GM12878 (cell line): ENCODE results near the gene CXCL17. TPM values are rescaled to one million over a fixed set of nuclear protein-coding genes. Genes with fewer than 3 reads are reported as not detected.

Experiments used
- ATAC-seq: fragments of 200-7000 bp; cut with Tn5 transposase; 3 replicates; pipeline ENCODE4 v1.9.1; 2020; ENCODE audit warnings: mild to moderate bottlenecking, moderate library complexity
- BruUV-seq: library from RNA; stranded (reverse); fragments of 400-500 nt; replicated peaks from 2 replicates; lab custom pipeline; 2021; lab: Mats Ljungman, UMichigan
- CTCF ChIA-PET: fragments of 300-600 bp; sonication (Branson Sonifier 250); formaldehyde crosslinking; extraction: SDS; loops from one replicate; lab custom pipeline; 2021; ENCODE audit warnings: inconsistent platforms; lab: Yijun Ruan, JAX
- POLR2A ChIA-PET: fragments of 350-600 bp; formaldehyde crosslinking; extraction: SDS; loops from one replicate; lab custom pipeline; 2021; ENCODE audit warnings: inconsistent platforms; lab: Charles Lee
- RAD21 ChIA-PET: fragments of 300-600 bp; sonication (Branson Sonifier 250); formaldehyde crosslinking; loops from one replicate; lab custom pipeline; 2023; ENCODE audit warnings: antibody characterized with exemption; ENCODE audit not compliant: unreplicated experiment; lab: Charles Lee
- SMC1A ChIA-PET: fragments of 300-600 bp; sonication (Branson Sonifier 250); formaldehyde crosslinking; loops from one replicate; lab custom pipeline; 2023; ENCODE audit not compliant: unreplicated experiment, uncharacterized antibody; lab: Charles Lee
- DNase-seq: peaks from one replicate; pipeline ENCODE4 v3.0.0-alpha.2; 2011; ENCODE audit warnings: low read depth, low spot score
- FAIRE-seq: peaks from 3 replicates; lab custom pipeline; 2011; peaks lifted over from hg19 to GRCh38; lab: Jason Lieb, UNC
- H2AFZ ChIP-seq: 2 replicates; pipeline ENCODE4 v1.6.0; 2011; ENCODE audit warnings: low read depth, low read length, control low read depth; ENCODE audit not compliant: control insufficient read depth
- H3K27ac ChIP-seq: 2 replicates; pipeline ENCODE4 v1.5.1; 2011; ENCODE audit warnings: control low read depth; ENCODE audit not compliant: control insufficient read depth, insufficient read depth
- H3K27me3 ChIP-seq, 2 experiments: replicated peaks in 1 of 2; 2 replicates each; pipeline versions ENCODE4 v1.6.0 to v1.6.1; 2011; ENCODE audit warnings: low read length in 1 of 2; ENCODE audit not compliant: control insufficient read depth in 2 of 2, insufficient read depth in 2 of 2
- H3K36me3 ChIP-seq, 2 experiments: 2 replicates each; pipeline ENCODE4 v1.5.1; 2011; ENCODE audit warnings: low read length in 1 of 2; ENCODE audit not compliant: control insufficient read depth in 2 of 2, insufficient read depth in 2 of 2
- H3K4me1 ChIP-seq: 2 replicates; pipeline ENCODE4 v1.6.1; 2011; ENCODE audit warnings: mild to moderate bottlenecking, low read length, moderate library complexity, mixed read lengths; ENCODE audit not compliant: control insufficient read depth, insufficient read depth
- H3K4me2 ChIP-seq: 2 replicates; pipeline ENCODE4 v1.6.0; 2011; ENCODE audit warnings: control low read depth; ENCODE audit not compliant: control insufficient read depth, insufficient read depth
- H3K4me3 ChIP-seq: fragments of 200-600 bp; sonication (generic); 2 replicates; pipeline ENCODE4 v1.5.1; 2016
- H3K79me2 ChIP-seq: 2 replicates; pipeline ENCODE4 v1.6.0; 2011; ENCODE audit warnings: low read length; ENCODE audit not compliant: control insufficient read depth, insufficient read depth
- H3K9ac ChIP-seq: 2 replicates; pipeline ENCODE4 v1.8.0; 2011; ENCODE audit warnings: low read length, control low read depth, mixed read lengths; ENCODE audit not compliant: control insufficient read depth, insufficient read depth
- H3K9me3 ChIP-seq: replicated peaks from 3 replicates; pipeline ENCODE4 v1.5.1; 2011; ENCODE audit warnings: mild to moderate bottlenecking, low read length; ENCODE audit not compliant: control insufficient read depth, insufficient read depth
- H4K20me1 ChIP-seq: 2 replicates; pipeline ENCODE4 v1.6.0; 2011; ENCODE audit not compliant: control insufficient read depth, insufficient read depth
- BCL3 ChIP-seq: IDR thresholded peaks from 2 replicates; pipeline ENCODE4 v1.6.1; 2011; ENCODE audit warnings: borderline replicate concordance, low read depth, mild to moderate bottlenecking, moderate library complexity, low read length; ENCODE audit not compliant: insufficient read depth, poor library complexity, severe bottlenecking
- BHLHE40 ChIP-seq, 2 experiments: fragments of 450-650 bp in 1 of 2; IDR thresholded peaks; 2 replicates each; pipeline ENCODE4 v1.6.1; 2011 to 2017; ENCODE audit warnings: low read depth in 2 of 2, borderline replicate concordance in 1 of 2, improper control_type of control experiment in 1 of 2, low read length in 1 of 2, mild to moderate bottlenecking in 1 of 2
- BRCA1 ChIP-seq: IDR thresholded peaks from 2 replicates; pipeline ENCODE4 v1.6.1; 2011; ENCODE audit warnings: low read depth, low read length, improper control_type of control experiment
- FOXK2 ChIP-seq: fragments of 450-650 bp; IDR thresholded peaks from 2 replicates; pipeline ENCODE4 v1.6.1; 2017; ENCODE audit warnings: mild to moderate bottlenecking, moderate library complexity
- JUND ChIP-seq: IDR thresholded peaks from 2 replicates; pipeline ENCODE4 v1.6.1; 2012; ENCODE audit warnings: low read depth, mild to moderate bottlenecking, low read length, improper control_type of control experiment, moderate library complexity
- LARP7 ChIP-seq: fragments of 450-650 bp; IDR thresholded peaks from 2 replicates; pipeline ENCODE4 v1.6.1; 2017; ENCODE audit warnings: mild to moderate bottlenecking
- MAX ChIP-seq: IDR thresholded peaks from 2 replicates; pipeline ENCODE4 v1.6.1; 2012; ENCODE audit warnings: low read depth, low read length, improper control_type of control experiment
- MEF2B ChIP-seq: fragments of 450-650 bp; IDR thresholded peaks from 2 replicates; pipeline ENCODE4 v1.6.1; 2018; ENCODE audit warnings: mild to moderate bottlenecking, moderate library complexity; ENCODE audit not compliant: partially characterized antibody, poor library complexity, severe bottlenecking
- NBN ChIP-seq: fragments of 450-650 bp; IDR thresholded peaks from 2 replicates; pipeline ENCODE4 v1.6.1; 2016
- NFIC ChIP-seq: IDR thresholded peaks from 2 replicates; pipeline ENCODE4 v1.6.1; 2012; ENCODE audit warnings: low read depth, mild to moderate bottlenecking, inconsistent platforms, low read length, moderate library complexity
- PBX3 ChIP-seq: IDR thresholded peaks from 2 replicates; pipeline ENCODE4 v1.6.1; 2011; ENCODE audit warnings: mild to moderate bottlenecking, low read depth, low read length, moderate library complexity; ENCODE audit not compliant: insufficient replicate concordance
- SPI1 ChIP-seq: IDR thresholded peaks from 2 replicates; pipeline ENCODE4 v1.6.1; 2011; ENCODE audit warnings: low read depth, mild to moderate bottlenecking, low read length, moderate library complexity, borderline replicate concordance; ENCODE audit not compliant: insufficient read depth
- WRNIP1 ChIP-seq: IDR thresholded peaks from 2 replicates; pipeline ENCODE4 v1.6.1; 2011; ENCODE audit warnings: low read depth, low read length, improper control_type of control experiment, borderline replicate concordance
- YBX1 ChIP-seq: fragments of 450-650 bp; IDR thresholded peaks from 2 replicates; pipeline ENCODE4 v1.6.1; 2016; ENCODE audit warnings: antibody characterized with exemption
- YY1 ChIP-seq: IDR thresholded peaks from 2 replicates; pipeline ENCODE4 v1.6.1; 2011; ENCODE audit warnings: low read depth, mild to moderate bottlenecking, low read length
- ZBTB4 ChIP-seq: fragments of 450-650 bp; formaldehyde crosslinking; IDR thresholded peaks from 2 replicates; pipeline ENCODE4 v1.4.0; 2022; ENCODE audit warnings: mild to moderate bottlenecking, moderate library complexity
- WGBS: methylation state at CpG from one replicate; pipeline ENCODE4 v1.1.6; 2016; ENCODE audit warnings: low lambda C conversion rate; ENCODE audit not compliant: insufficient replicate concordance, insufficient coverage; ENCODE audit errors: missing lambda C conversion rate; 5-methylcytosine and 5-hydroxymethylcytosine counted together
- in situ Hi-C: fragments of 300-500 bp; cut with MboI; formaldehyde crosslinking; loops from 9 replicates; pipeline ENCODE4 v1.14.3; 2018; ENCODE audit warnings: mixed read lengths
- intact Hi-C: fragments of 100-400 bp; cut with micrococcal nuclease; formaldehyde crosslinking; loops from one replicate; pipeline ENCODE4 v1.14.2; 2022; ENCODE audit not compliant: unreplicated experiment
- polyA plus RNA-seq, 11 experiments: library from polyadenylated mRNA; depleted of rRNA in 4 of 11; unstranded in 6 of 11; stranded (reverse) in 5 of 11; fragments of >200 nt; fragmentation: Nextera tagmentation in 4 of 11; fragmentation: Illumina TruSeq in 1 of 11; extraction: Ambion mirVana in 4 of 11; extraction: Trizol in 1 of 11; gene quantifications; 1 replicate in 1 of 11; 2 replicates in 10 of 11; pipeline versions ENCODE4 v1.2.1 to v1.2.3, GENCODE V29; 2011 to 2016; ENCODE audit warnings: inconsistent platforms in 2 of 11, missing spikeins in 2 of 11, low read depth in 1 of 11
- total RNA-seq, 4 experiments: library from RNA; depleted of rRNA in 3 of 4; stranded (reverse); fragments of >200 nt in 3 of 4; fragmentation: Illumina TruSeq in 1 of 4; extraction: Trizol in 1 of 4; gene quantifications; 2 replicates each; pipeline versions ENCODE4 v1.2.1 to v1.2.3, GENCODE V29; 2013 to 2021

Gene CXCL17
- total and polyA plus RNA-seq, 10 of the 15 experiments (the other 5 are each of a cell fraction or from before 2014, with no cell fraction given): 0.13 to 0.24 (median 0.15) TPM; not detected in 7

- Histone ChIP-seq H3K4me1 (no peaks in the 10 kb centered on the region), H4K20me1 (no peaks in the 10 kb centered on the region), H3K36me3 (no peaks in the 10 kb centered on the region), H3K9ac (no peak overlapping the region), H3K79me2 (no peaks in the 10 kb centered on the region), H3K27me3 (no peaks in the 10 kb centered on the region), H3K4me2 (no peak overlapping the region)
- WGBS: 58% methylated on average over 2 of the region's 2 CpGs
- POLR2A ChIA-PET: interaction anchor here (0.6 to 0.7 kb wide), 2 partner anchors 10 to 1211 kb away, joined by 3 to 5 read pairs; no protein-coding TSS in a partner anchor
- no peak for DNase-seq
- RAD21 ChIA-PET: no interaction called here
- no peak for ATAC-seq
- in situ Hi-C loops: no loop called here
- TF ChIP-seq JUND (no peak), BHLHE40 (IDR thresholded peaks at IDR 0.05; ENCODE audit: borderline replicate concordance in 1 of 2, low read depth in 2 of 2, low read length in 1 of 2) (no peak), NBN (no peak), WRNIP1 (no peak), SPI1 (no peak), PBX3 (no peak), YBX1 (no peak), YY1 (no peak), ZBTB4 (no peak), LARP7 (no peak), MEF2B (no peak), FOXK2 (no peak), BRCA1 (no peak), MAX (no peak), BCL3 (no peak), NFIC (no peak)
- TF ChIP-seq, all 136 proteins: peak for 0
- FAIRE-seq: no peak
- no peaks in the 10 kb centered on the region for H3K9me3 ChIP-seq
- no peak overlapping the region for H2AFZ ChIP-seq
- H3K4me3 ChIP-seq: no peak overlapping the region
- BruUV-seq: no TSS peak
- intact Hi-C loops: no loop called here
- ChIA-PET CTCF (interaction anchor here (1.4 kb wide), 1 partner anchor 37 kb away, joined by 5 read pairs; no protein-coding TSS in a partner anchor), SMC1A (no interaction called here)
- no peak overlapping the region for H3K27ac ChIP-seq
Measured at GRCh38 chr19:42477117-42477516, 34.4 kb upstream of the CXCL17 start.
